Placental epithelial cell (primary cell): ENCODE measurements around the gene SHLD2. TPM values are rescaled to one million over a fixed set of nuclear protein-coding genes. Genes with fewer than 3 reads are reported as not detected.

Experiments used
- total RNA-seq: library from RNA; depleted of rRNA; stranded (reverse); fragments of >200 nt; gene quantifications from 2 replicates; pipeline ENCODE4 v1.2.3, GENCODE V29; 2012

Gene SHLD2, protein sequence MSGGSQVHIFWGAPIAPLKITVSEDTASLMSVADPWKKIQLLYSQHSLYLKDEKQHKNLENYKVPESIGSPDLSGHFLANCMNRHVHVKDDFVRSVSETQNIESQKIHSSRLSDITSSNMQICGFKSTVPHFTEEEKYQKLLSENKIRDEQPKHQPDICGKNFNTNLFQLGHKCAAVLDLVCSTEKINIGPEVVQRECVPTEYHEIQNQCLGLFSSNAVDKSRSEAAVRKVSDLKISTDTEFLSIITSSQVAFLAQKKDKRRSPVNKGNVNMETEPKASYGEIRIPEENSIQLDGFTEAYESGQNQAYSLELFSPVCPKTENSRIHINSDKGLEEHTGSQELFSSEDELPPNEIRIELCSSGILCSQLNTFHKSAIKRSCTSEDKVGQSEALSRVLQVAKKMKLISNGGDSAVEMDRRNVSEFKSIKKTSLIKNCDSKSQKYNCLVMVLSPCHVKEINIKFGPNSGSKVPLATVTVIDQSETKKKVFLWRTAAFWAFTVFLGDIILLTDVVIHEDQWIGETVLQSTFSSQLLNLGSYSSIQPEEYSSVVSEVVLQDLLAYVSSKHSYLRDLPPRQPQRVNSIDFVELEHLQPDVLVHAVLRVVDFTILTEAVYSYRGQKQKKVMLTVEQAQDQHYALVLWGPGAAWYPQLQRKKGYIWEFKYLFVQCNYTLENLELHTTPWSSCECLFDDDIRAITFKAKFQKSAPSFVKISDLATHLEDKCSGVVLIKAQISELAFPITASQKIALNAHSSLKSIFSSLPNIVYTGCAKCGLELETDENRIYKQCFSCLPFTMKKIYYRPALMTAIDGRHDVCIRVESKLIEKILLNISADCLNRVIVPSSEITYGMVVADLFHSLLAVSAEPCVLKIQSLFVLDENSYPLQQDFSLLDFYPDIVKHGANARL
- total RNA-seq: 31.4 and 34.8 TPM in 2 replicates

GRCh38 chr10:87094373-87095235, at the start of gene SHLD2, which contains the start of gene GLUD1:
TSS of gene SHLD2 (plus strand) at chr10:87095206. CDS start at chr10:87151355, 56,149 bp downstream.
TSS of gene GLUD1 (minus strand) at chr10:87094843. CDS start at chr10:87094769, 74 bp downstream.

DNA sequence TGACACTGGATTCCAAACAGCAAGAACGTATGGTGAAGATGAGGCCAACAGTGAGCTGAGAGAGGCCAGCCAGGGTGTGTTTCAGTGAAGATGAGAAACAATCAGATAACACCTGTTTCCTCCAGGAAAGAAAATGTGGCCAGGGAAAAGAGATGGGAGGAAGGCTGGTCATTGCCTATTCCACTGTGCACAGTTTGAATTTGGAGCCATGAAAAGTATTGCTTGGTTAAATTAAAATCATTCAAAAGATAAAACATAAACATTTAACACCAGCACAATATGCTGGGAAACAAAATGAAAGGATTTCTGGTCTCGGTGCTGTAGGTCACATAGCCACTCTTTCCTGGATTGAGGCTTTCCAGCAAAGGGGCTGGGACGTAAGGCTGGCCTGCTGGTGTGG, 130.1 kb downstream of the SHLD2 start, which contains the start of gene NUTM2A:
TSS of gene NUTM2A (plus strand) at position 301 of the 400 bp plus-strand sequence. CDS start 383 bp downstream, outside the sequence.

Other genes starting within 250 kb of the SHLD2 start
- gene MMRN2, start 137.6 kb upstream of the SHLD2 start, total RNA-seq: 1.3 and 5.5 TPM in 2 replicates
- gene SNCG, start 136.6 kb upstream of the SHLD2 start, total RNA-seq: 1.3 and 1.6 TPM in 2 replicates
- 3.5 TPM in 1 of 2 replicates, not detected in the other for gene ADIRF, start 126.7 kb upstream of the SHLD2 start, total RNA-seq
- not detected in 2 replicates for gene FAM25A, start 74.9 kb upstream of the SHLD2 start, total RNA-seq
- 205 and 226 TPM in 2 replicates for gene GLUD1, start 363 bp upstream of the SHLD2 start, total RNA-seq
- 0.76 and 3.9 TPM in 2 replicates for gene NUTM2A, start 130.2 kb downstream of the SHLD2 start, total RNA-seq